HK-2 (cell line): Measurements from ENCODE around the gene ZNF831.

Experiments
- DNase-seq: peaks from one replicate; pipeline ENCODE4 v3.0.0-alpha.2; 2018; ENCODE audit not compliant: unreplicated experiment

ZNF831 gene

DNA sequence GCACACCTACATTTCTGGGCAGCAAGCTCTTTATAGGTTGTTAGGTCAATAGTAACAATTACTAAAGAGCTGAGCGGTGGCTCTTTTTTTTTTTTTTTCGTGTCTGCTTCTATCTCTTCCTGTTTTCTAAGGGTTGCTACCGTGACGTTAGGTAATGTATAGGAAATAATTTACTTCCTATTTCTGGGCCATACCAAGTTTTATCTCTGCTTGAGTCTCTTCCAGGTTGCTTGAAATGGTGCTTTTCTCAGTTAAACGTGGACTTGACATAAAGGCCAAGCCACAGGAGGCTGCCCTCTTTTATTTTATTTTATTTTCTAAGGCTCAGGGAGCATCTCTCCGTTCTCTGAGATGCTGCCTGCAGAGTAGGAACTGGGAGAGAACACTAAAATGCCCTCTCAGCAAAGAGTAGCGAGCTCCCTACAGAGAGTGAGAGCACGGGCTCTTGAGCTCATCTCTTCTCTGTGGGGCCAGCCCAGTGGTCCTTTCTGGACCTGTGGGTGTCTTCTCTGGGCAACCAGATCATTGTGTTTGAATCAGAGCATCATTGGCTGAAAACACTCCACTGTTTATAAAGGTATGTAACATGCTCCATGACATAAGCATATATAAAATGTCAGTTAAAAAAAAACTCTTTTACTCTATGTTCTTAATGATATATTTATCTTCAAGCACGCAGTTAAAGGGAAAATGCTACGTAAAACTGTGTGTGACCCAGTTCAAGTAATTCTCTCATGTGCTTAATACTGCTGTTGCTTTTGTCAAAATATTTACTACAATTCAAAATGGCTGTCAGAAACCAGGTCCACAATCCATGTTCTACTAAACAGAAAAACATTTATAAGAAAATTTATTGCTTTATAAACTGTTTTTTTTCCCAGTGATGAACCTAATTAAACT is at the start of gene ZNF831:
Gene ZNF831, plus strand, starts transcription at position 191 of the 900 bp plus-strand sequence. CDS start 27,199 bp downstream, outside the sequence.
- DNase-seq = no peak

DNA sequence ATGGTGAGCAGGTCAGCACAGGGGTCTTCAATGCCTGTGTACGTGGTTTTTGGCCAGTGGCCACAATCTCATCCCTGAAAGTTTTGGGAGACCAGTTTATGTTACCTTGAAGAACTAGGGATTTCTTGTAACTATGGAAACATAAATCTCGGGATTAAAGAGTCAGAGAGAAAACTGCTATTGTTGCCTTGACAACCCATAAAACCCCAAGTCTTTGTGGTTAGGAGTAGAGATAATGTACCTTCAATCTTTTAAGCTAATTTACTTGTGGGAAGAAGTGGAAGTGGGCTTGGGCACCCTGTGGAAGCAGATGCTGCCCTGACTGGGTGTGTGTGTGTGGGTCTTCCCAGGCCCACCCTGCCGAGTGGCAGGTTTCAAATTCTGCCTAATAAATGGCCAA is 46.1 kb upstream of the ZNF831 start:
- no peak for DNase-seq

DNA sequence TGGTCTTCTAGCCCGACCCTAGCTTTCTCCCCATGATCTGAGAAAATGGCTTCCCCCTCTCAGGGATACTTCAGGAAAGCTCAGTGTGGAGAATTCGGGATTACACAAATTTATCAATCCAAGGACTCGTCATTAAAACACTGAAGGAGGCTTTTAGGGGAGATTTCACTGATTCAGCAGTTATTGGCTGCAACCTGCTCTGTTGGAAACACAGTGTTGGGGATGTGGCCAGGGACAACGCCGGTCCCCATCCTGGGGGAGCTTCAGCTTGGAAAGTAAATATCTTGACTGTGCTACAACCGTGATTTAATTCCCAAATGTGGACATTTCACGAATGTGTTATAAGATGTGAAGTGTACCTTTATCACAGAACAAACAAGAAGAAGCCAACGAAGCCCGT is 44.8 kb upstream of the ZNF831 start:
- no peak for DNase-seq

DNA sequence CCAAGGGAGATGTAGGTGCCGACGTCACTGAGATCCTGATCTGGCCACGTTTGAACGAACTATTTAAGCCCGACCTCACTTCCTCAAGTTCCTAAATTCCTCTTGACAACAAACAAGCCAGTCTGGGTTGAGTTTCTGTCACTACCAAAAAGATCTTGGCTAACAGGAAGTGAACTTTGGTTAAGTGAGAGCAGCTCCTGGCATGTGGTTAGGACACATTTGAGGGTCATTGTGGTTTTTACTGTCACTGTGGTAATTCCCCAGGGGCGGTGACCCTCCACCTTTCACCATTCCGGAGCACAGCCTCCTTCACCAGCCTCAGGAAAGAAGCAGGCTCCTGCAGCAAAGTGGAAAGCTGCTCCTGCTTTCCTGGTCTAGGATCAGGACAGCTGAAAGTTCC is 43.1 kb upstream of the ZNF831 start:
- no peak for DNase-seq

DNA sequence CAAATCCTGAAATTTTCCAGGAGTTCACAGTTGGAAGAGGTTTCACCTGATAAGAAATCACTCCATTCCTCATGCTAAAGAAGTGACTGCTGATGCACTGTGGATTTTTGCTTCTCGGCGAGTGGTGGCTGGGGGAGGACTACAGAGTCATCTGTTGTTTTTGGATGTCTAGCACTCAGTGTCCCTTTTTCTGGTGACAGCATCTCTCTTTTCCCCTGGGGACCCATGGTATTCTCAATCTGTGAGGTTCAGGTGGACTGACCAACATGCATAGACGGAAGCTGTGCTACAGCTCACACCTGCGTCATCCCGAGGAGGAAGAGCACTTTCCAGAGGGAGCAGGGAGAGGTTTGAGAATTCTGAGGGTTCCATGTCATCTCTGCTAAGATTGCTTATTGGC is 42.7 kb upstream of the ZNF831 start:
- DNase-seq = no peak

DNA sequence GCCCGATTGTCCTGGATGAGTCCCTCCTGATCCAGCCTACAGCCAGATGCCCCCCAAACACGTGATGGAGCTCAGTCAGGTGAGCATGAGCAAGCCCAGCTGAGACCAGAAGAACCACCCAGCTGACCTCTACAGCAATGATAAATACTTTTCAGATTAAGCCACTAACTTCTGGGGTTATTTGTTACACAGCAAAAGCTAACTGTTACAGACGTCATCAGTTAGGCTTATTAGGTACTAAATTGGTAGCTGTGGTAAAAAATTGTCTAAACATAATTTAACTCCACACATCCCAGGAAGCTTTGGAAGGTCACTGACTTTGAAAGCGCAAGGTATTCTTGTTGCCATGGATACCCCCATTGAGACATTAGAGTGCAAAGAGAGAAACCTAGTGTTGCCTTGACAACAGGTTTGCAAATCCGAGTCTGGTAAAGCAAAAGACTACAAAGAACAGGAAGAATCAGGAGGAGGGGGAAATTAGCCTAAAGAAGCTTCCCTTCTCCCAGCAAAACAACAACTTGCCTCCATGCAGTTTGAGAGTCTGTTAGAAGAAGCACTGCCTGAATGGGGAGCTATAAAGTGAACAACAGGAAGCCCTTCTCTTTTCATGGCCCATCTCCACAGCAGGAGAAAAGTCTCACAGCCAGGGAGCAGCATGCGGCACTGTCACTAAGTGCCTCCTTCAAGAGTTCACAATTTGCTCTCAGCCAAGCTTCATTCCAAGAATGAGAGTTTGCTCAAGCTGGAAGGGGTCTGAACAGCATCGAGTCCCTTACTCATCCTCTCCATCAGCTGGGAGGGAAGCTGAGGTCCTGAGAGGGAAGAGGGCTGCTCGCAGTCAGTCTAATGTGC is 41.7 kb upstream of the ZNF831 start:
- no peak for DNase-seq

DNA sequence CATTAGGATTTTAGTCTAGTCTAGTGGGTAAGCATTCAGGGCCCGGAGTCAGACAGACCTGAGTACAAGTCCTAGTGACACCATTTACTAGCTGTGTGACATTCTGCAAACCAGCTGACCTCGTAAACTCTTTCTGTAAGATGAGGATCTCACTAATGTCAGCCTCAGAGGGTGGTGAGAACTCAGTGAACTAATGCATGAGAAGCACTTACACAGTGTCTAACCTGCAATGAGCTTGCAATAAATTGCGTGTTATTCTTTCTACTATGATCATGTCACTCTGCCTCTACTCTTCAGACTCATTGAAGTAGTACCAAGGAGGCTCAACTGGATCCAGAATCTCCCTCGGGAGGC is 41.1 kb upstream of the ZNF831 start:
- DNase-seq = no peak

DNA sequence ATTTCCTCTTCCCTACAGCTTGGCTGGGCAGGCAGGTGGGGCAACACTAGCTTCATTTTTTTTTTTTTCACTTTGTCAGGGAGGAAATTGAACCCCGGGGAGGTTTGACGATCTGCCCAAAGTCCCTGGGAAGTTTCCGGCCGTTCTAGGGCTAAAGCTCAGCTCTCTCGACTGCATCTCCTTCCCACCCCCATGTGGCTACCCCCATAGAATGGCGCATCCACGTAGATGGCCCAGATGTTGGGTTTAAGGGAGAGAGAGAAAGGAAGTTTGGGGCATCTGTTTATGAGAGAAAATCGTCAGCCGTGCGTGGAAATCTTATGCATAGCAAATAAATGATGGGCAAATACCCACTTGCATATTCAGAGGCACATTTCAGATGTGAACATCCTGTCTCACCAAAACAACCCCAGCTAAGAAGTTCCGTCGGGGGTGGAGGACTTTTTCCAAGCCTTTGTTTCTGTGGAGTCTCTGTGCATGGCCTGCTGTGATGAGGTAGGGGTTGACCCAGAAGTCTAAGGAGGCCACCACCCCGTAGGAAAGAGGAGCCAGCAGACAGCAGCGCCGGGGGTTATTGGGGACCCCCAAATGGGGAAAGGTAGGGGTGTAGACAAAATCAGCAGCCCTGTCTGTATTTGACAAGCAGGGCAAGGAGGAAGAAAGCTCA is 40.5 kb upstream of the ZNF831 start:
- no peak for DNase-seq

DNA sequence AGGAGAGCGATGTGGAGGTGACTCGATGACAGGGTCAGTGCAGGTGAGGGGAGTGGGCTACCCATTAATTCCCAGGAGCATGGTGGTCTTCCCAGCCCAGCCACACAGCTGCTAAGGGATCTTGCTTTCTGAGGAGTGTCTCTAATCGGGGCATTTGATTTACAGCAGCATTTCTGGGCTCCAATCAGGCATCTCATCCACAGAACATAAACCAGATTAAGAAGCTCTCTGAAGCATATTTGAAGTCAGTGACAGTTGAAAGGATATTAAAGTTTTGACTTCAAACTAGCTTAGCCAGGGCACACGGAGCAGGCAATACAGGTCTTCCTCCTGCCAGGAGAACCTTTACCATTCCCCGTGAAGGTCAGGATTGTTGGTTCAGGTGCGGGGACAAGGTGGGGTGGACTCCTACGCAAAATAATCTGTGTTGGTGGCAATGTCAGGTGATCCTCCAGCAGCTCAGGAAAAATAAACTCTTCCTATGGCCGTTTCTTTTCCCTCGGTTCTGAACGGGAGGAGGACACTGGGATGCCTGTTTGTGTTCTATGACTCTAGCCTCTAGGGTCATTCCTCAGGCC is 39.9 kb upstream of the ZNF831 start:
- DNase-seq = no peak

DNA sequence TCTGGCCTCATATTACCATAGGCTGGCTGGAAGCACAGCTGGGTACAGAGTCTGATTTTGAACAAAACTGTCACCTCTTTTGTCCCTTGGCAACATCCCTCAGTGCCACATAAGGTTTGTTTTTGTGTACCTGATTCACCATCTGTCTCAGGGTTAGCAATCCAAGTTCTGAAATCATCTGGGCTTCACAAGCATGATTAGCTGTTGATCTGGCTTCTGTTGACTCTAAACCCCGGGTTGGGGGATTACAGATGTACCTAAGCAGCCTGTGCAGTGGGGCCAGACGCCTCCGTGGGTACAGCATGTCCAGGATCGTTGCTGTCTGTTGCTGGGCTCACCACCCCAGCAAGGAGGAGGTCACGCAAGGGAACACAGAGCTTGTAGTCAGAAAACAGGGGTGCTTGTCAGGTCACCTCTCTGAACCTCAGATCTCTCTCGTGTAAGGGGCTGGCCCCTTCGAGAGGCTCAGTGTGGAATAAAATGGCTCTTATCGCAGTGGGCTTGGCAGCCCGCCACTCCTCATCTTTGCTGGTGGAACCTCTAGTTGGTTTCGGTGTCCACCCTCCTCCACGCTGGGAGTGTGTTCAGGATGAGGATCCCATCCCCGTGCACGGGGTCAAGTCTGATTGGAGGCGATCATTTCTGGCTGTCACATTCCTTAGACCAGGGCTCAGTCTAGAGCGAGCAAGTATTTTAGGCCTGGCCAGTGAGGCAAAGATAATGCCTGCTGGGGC is 39.2 kb upstream of the ZNF831 start:
- no peak for DNase-seq

DNA sequence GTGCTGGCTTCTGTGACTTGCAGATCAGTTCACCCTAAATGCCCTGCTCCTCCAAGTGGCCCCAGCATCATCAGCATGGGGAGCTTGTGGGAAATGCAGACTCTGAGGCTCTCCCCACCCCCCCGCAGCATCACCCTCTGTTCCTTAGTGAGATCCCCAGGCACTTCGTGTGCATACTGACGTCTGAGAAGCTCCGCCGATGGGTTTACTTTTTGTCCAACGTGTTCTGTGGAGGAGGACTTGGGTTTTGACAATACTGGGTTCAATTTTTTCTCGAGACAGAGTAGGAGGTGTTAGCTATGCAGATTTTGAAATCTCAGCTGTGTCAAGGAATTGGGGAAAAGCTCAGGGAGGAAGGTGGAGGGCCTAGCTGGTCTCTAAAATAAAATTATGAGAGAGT is 38.3 kb upstream of the ZNF831 start:
- no peak for DNase-seq

DNA sequence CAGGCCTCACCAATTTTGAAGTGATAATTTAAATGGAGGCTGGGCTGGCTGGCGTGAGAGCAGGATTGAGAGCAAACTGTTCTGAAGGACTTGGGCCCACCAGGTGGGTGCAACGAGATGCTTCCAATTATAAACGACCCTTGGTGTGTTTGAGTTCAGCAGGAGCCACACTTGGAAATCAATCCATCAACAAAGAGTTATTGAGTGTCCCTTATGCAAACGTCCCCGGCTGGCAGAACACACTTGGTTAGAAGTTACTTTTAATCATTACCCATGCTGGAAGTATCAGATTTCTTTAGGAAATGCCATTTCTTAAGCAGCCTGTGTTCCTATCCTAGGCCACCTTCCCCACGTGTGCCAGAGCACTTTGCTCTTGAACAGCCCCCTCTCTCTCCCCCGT is 37.8 kb upstream of the ZNF831 start:
- DNase-seq = no peak

DNA sequence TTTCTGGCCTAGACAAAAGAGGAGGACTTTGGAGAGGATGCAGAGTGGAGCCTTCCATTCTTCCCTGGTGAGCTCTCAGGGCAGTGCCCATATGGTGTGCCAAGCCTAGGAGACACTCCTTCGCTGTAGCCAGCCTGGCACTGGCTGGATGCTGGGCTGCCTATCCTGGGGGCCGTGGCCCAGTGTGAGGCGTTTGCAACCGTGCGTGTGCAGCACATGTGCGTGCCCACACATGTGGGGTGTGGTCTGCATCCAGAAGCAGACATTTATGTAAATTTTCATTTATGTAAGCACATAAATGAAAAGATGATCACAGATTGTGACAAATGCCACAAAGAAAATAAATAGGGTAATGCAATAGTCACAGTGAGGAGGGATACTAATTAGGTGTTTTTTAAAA is 35.8 kb upstream of the ZNF831 start:
- DNase-seq = no peak

DNA sequence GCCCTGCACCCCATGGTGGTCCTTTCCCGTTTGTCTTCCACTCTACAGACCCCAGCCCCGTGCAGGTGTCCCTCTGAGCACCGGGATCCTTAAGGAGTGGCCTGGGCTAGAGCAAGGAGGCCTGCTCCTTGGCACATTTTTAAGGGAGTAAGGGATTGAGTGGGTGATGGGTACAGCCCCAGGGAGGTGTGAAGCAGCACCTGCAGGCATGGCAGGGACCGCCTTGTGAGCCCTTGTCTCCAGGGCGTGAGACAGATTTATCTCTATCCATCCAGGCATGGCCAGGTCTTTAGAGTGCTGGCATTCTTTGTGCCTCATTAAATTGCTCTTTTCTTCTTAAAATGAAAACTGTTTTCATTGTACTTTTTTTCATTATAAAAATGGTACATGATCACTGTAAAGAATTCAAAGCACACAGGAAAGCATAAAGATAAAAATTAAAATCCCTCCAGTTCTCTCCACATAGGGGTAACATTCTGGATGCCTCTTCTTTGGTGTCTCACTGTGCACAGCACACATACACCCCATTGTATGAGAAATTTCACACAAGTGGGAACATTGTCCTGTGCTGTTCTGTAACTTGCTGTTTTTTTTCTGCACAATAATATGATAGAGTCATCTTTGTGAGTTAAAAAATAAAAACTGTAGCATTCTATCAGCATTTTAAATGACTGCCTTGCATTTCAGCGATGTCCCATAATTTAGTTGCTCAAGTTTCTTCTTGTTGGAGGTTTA is 31.9 kb upstream of the ZNF831 start:
- no peak for DNase-seq

DNA sequence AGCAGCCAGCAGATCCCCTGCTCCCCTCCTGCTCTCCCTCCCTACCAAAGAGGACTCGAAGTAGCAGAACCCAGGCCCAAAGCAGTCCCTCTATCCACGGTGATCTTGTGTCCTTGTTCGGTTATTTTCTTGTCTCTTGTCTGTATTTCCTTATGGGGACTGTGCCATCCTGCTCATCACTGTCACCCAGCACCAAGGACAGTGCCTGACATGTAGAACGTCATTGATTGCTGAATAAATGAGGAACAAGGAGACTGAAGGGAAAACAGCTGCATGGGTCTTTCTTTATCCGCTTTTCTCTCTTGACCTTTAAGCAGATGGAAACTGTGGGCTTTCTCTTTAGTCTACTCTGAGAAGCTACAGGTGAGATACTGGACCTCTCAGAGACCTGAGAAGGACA is 29.4 kb upstream of the ZNF831 start:
- DNase-seq = no peak

DNA sequence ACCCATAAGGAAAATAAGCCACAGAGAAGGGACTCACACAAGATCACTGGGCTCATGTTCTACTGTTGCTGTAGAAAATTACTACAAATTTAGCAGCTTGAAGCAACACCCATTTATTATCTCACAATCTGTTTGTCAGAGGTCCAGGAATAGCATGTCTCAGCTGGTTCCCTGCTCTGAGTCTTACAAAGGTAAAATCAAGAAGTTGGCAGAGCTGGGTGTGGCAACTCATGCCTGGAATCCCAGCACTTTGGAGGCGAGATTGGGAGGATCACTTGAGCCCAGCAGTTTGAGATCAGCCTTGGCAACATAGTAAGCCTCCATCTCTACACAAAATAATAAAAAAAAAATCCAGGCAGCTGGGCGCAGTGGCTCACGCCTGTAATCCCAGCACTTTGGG is 28.5 kb upstream of the ZNF831 start:
- DNase-seq = no peak

DNA sequence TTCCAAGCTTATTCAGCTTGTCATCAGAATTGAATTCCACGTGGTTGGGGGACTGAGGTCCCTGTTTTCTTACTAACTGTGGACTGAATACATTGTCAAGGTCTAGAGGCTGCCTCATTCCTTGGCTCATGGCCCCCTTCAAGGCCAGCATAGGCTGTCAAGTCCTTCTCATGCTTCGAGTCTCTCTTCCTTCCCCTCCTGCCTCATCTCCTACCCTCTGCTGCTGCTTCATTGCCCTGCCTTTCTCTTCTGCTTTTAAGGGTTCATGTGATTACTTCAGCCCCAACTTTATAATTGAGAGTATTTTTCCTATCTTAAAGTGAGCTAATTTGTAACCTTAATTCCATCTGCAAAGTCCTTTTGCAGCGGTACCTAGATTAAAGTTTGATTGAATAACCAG is 27.6 kb upstream of the ZNF831 start:
- DNase-seq = no peak

DNA sequence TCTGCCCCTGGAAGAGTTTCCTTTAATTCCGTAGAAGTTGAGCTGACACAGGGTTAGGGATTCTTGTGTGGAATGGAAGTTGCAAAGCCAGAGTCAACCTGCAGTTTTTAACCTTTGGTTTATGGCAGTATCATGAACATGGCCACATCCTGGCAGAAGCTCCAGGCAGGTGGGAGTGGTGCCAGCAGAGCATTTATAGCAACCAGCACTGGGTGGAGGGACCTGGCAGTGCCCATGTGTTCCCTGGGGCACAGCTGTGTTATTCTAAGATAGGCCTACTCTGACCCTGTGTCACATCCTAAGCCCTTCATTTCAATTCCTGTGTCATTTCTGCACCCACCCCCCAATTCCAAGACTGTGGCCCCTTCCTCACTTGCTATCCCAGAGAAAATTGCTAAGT is 26.1 kb upstream of the ZNF831 start:
- no peak for DNase-seq

DNA sequence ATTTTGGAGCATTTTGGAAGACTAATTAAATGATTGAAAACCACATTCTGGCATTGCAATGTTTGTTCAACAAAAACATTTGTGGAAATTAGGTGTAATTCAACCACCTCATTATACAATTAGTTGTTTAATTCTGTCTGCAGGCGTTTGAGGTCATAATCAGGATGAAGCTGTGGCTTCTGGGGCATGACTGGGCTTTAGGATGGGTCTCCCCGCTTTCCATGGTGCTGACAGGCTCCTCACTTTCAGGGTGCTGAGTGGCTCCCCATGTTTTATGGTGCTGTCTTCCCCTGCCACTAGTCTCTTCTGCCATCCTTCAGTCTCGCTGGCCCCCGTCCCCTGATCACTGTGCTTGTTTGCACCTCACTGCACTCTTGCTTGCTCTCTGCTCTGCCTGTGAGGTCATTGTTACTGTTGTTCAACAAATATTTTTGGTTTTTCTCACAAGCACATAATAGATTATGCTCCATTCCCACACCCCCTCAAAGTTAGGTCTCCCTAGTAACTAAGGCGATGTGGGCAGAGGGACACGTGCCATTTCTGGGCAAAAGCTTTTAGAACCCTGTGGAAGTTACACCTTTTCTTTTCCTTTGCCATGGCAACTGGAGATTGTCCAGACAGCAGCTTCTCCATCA is 25.4 kb upstream of the ZNF831 start:
- DNase-seq = no peak

DNA sequence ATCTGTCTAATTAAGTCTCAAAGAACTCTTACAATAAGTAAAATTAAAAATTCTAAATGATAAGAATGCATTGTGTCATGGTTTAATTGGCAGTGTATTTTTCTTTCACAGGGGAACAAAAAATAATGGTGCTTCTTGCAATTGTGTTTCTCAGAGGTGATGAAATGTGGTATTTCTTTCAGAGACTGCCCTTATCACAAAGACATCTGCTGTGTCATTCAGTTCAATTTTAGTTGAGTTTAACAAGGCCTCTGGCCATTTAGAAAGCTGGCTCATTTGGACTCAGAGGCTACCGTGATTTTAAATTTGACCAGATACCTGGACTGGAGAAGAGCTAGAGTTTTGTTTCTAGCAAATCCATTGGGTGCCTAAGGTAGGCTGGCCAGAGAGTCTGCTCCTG is 23.6 kb upstream of the ZNF831 start:
- DNase-seq = no peak
